GM12878 (cell line): ENCODE results near the gene SETD4. TPM values are rescaled to one million over a fixed set of nuclear protein-coding genes. Genes with fewer than 3 reads are reported as not detected.

ENCODE experiments used
- ATAC-seq: fragments of 200-7000 bp; cut with Tn5 transposase; 3 replicates; pipeline ENCODE4 v1.9.1; 2020; ENCODE audit warnings: mild to moderate bottlenecking, moderate library complexity
- BruUV-seq: library from RNA; stranded (reverse); fragments of 400-500 nt; replicated peaks from 2 replicates; lab custom pipeline; 2021; lab: Mats Ljungman, UMichigan
- CTCF ChIA-PET: fragments of 300-600 bp; sonication (Branson Sonifier 250); formaldehyde crosslinking; extraction: SDS; loops from one replicate; lab custom pipeline; 2021; ENCODE audit warnings: inconsistent platforms; lab: Yijun Ruan, JAX
- POLR2A ChIA-PET: fragments of 350-600 bp; formaldehyde crosslinking; extraction: SDS; loops from one replicate; lab custom pipeline; 2021; ENCODE audit warnings: inconsistent platforms; lab: Charles Lee
- RAD21 ChIA-PET: fragments of 300-600 bp; sonication (Branson Sonifier 250); formaldehyde crosslinking; loops from one replicate; lab custom pipeline; 2023; ENCODE audit warnings: antibody characterized with exemption; ENCODE audit not compliant: unreplicated experiment; lab: Charles Lee
- SMC1A ChIA-PET: fragments of 300-600 bp; sonication (Branson Sonifier 250); formaldehyde crosslinking; loops from one replicate; lab custom pipeline; 2023; ENCODE audit not compliant: unreplicated experiment, uncharacterized antibody; lab: Charles Lee
- DNase-seq: peaks from one replicate; pipeline ENCODE4 v3.0.0-alpha.2; 2011; ENCODE audit warnings: low read depth, low spot score
- FAIRE-seq: peaks from 3 replicates; lab custom pipeline; 2011; peaks lifted over from hg19 to GRCh38; lab: Jason Lieb, UNC
- H2AFZ ChIP-seq: 2 replicates; pipeline ENCODE4 v1.6.0; 2011; ENCODE audit warnings: low read depth, low read length, control low read depth; ENCODE audit not compliant: control insufficient read depth
- H3K27ac ChIP-seq: 2 replicates; pipeline ENCODE4 v1.5.1; 2011; ENCODE audit warnings: control low read depth; ENCODE audit not compliant: control insufficient read depth, insufficient read depth
- H3K27me3 ChIP-seq, 2 experiments: replicated peaks in 1 of 2; 2 replicates each; pipeline versions ENCODE4 v1.6.0 to v1.6.1; 2011; ENCODE audit warnings: low read length in 1 of 2; ENCODE audit not compliant: control insufficient read depth in 2 of 2, insufficient read depth in 2 of 2
- H3K36me3 ChIP-seq, 2 experiments: 2 replicates each; pipeline ENCODE4 v1.5.1; 2011; ENCODE audit warnings: low read length in 1 of 2; ENCODE audit not compliant: control insufficient read depth in 2 of 2, insufficient read depth in 2 of 2
- H3K4me1 ChIP-seq: 2 replicates; pipeline ENCODE4 v1.6.1; 2011; ENCODE audit warnings: mild to moderate bottlenecking, low read length, moderate library complexity, mixed read lengths; ENCODE audit not compliant: control insufficient read depth, insufficient read depth
- H3K4me2 ChIP-seq: 2 replicates; pipeline ENCODE4 v1.6.0; 2011; ENCODE audit warnings: control low read depth; ENCODE audit not compliant: control insufficient read depth, insufficient read depth
- H3K4me3 ChIP-seq: fragments of 200-600 bp; sonication (generic); 2 replicates; pipeline ENCODE4 v1.5.1; 2016
- H3K79me2 ChIP-seq: 2 replicates; pipeline ENCODE4 v1.6.0; 2011; ENCODE audit warnings: low read length; ENCODE audit not compliant: control insufficient read depth, insufficient read depth
- H3K9ac ChIP-seq: 2 replicates; pipeline ENCODE4 v1.8.0; 2011; ENCODE audit warnings: low read length, control low read depth, mixed read lengths; ENCODE audit not compliant: control insufficient read depth, insufficient read depth
- H3K9me3 ChIP-seq: replicated peaks from 3 replicates; pipeline ENCODE4 v1.5.1; 2011; ENCODE audit warnings: mild to moderate bottlenecking, low read length; ENCODE audit not compliant: control insufficient read depth, insufficient read depth
- H4K20me1 ChIP-seq: 2 replicates; pipeline ENCODE4 v1.6.0; 2011; ENCODE audit not compliant: control insufficient read depth, insufficient read depth
- CHD4 ChIP-seq: fragments of 200-600 bp; sonication (generic); IDR thresholded peaks from 2 replicates; pipeline ENCODE4 v1.6.1; 2016; ENCODE audit warnings: mild to moderate bottlenecking
- CUX1 ChIP-seq: IDR thresholded peaks from 2 replicates; pipeline ENCODE4 v1.6.1; 2012; ENCODE audit warnings: improper control_type of control experiment, low read depth, low read length; ENCODE audit not compliant: insufficient replicate concordance
- HCFC1 ChIP-seq: fragments of 150-350 bp; IDR thresholded peaks from 2 replicates; pipeline ENCODE4 v1.6.1; 2014; ENCODE audit warnings: low read length
- IKZF2 ChIP-seq, 2 experiments: fragments of 450-650 bp; IDR thresholded peaks; 2 replicates each; pipeline ENCODE4 v1.6.1; 2017; ENCODE audit warnings: mild to moderate bottlenecking in 2 of 2, moderate library complexity in 2 of 2
- JUND ChIP-seq: IDR thresholded peaks from 2 replicates; pipeline ENCODE4 v1.6.1; 2012; ENCODE audit warnings: low read depth, mild to moderate bottlenecking, low read length, improper control_type of control experiment, moderate library complexity
- LARP7 ChIP-seq: fragments of 450-650 bp; IDR thresholded peaks from 2 replicates; pipeline ENCODE4 v1.6.1; 2017; ENCODE audit warnings: mild to moderate bottlenecking
- NFXL1 ChIP-seq: fragments of 450-650 bp; IDR thresholded peaks from 2 replicates; pipeline ENCODE4 v1.6.1; 2017; ENCODE audit warnings: antibody characterized with exemption, mild to moderate bottlenecking, borderline replicate concordance
- PAX5 ChIP-seq: IDR thresholded peaks from 2 replicates; pipeline ENCODE4 v1.6.1; 2011; ENCODE audit warnings: low read depth, low read length, borderline replicate concordance
- RELB ChIP-seq: fragments of 450-650 bp; IDR thresholded peaks from 2 replicates; pipeline ENCODE4 v1.6.1; 2017; ENCODE audit warnings: low read depth, mild to moderate bottlenecking, moderate library complexity
- SREBF2 ChIP-seq: IDR thresholded peaks from 2 replicates; pipeline ENCODE4 v1.6.1; 2012; ENCODE audit warnings: mild to moderate bottlenecking, low read length
- STAT3 ChIP-seq: IDR thresholded peaks from 2 replicates; pipeline ENCODE4 v1.6.1; 2011; ENCODE audit warnings: low read depth, low read length, improper control_type of control experiment
- TCF3 ChIP-seq: IDR thresholded peaks from 2 replicates; pipeline ENCODE4 v1.6.1; 2012; ENCODE audit warnings: low read depth, mild to moderate bottlenecking, low read length, borderline replicate concordance; ENCODE audit not compliant: insufficient read depth
- TCF7 ChIP-seq: IDR thresholded peaks from 2 replicates; pipeline ENCODE4 v1.6.1; 2014; ENCODE audit warnings: antibody characterized with exemption, borderline replicate concordance
- ZNF592 ChIP-seq: fragments of 450-650 bp; IDR thresholded peaks from 2 replicates; pipeline ENCODE4 v1.6.1; 2017; ENCODE audit warnings: mild to moderate bottlenecking, moderate library complexity
- WGBS: methylation state at CpG from one replicate; pipeline ENCODE4 v1.1.6; 2016; ENCODE audit warnings: low lambda C conversion rate; ENCODE audit not compliant: insufficient replicate concordance, insufficient coverage; ENCODE audit errors: missing lambda C conversion rate; 5-methylcytosine and 5-hydroxymethylcytosine counted together
- in situ Hi-C: fragments of 300-500 bp; cut with MboI; formaldehyde crosslinking; loops from 9 replicates; pipeline ENCODE4 v1.14.3; 2018; ENCODE audit warnings: mixed read lengths
- intact Hi-C: fragments of 100-400 bp; cut with micrococcal nuclease; formaldehyde crosslinking; loops from one replicate; pipeline ENCODE4 v1.14.2; 2022; ENCODE audit not compliant: unreplicated experiment
- polyA plus RNA-seq, 11 experiments: library from polyadenylated mRNA; depleted of rRNA in 4 of 11; unstranded in 6 of 11; stranded (reverse) in 5 of 11; fragments of >200 nt; fragmentation: Nextera tagmentation in 4 of 11; fragmentation: Illumina TruSeq in 1 of 11; extraction: Ambion mirVana in 4 of 11; extraction: Trizol in 1 of 11; gene quantifications; 1 replicate in 1 of 11; 2 replicates in 10 of 11; pipeline versions ENCODE4 v1.2.1 to v1.2.3, GENCODE V29; 2011 to 2016; ENCODE audit warnings: inconsistent platforms in 2 of 11, missing spikeins in 2 of 11, low read depth in 1 of 11
- total RNA-seq, 4 experiments: library from RNA; depleted of rRNA in 3 of 4; stranded (reverse); fragments of >200 nt in 3 of 4; fragmentation: Illumina TruSeq in 1 of 4; extraction: Trizol in 1 of 4; gene quantifications; 2 replicates each; pipeline versions ENCODE4 v1.2.1 to v1.2.3, GENCODE V29; 2013 to 2021

SETD4 gene
- total and polyA plus RNA-seq, 10 of the 15 experiments (the other 5 are each of a cell fraction or from before 2014, with no cell fraction given) = 10.3 to 37.0 (median 18.6) TPM

GRCh38 chr21:36105327-36105842, 45.1 kb upstream of the SETD4 start:
- peaks cover 0 to 5% of the 10 kb centered on the region in 2 experiments; a peak in 2 of 4 replicates for H3K27me3 ChIP-seq
- TF ChIP-seq TCF7 (no peak), CHD4 (no peak), TCF3 (no peak), SREBF2 (no peak), NFXL1 (no peak), RELB (no peak), ZNF592 (no peak), HCFC1 (no peak), JUND (no peak), LARP7 (no peak), PAX5 (no peak), IKZF2 (IDR thresholded peaks at IDR 0.05) (no peak), CUX1 (no peak), STAT3 (no peak)

More at GRCh38 chr21:36105327-36105842, 45.1 kb upstream of the SETD4 start:
- intact Hi-C loops (no loop called here), in situ Hi-C loops (no loop called here)
- H3K4me1 ChIP-seq = peaks cover 4% of the 10 kb centered on the region; the same call in 1 of the 2 replicates
- H3K9ac ChIP-seq = no peak overlapping the region
- BruUV-seq = no TSS peak
- no peak overlapping the region for H2AFZ ChIP-seq
- POLR2A ChIA-PET = no interaction called here
- no peaks in the 10 kb centered on the region for H4K20me1 ChIP-seq
- DNase-seq = no peak
- RAD21 ChIA-PET = interaction anchor here (1.0 kb wide), 1 partner anchor 45 kb away, joined by 3 read pairs; the partner anchor contains the start of gene SETD4
- H3K9me3 ChIP-seq = no peaks in the 10 kb centered on the region
- H3K79me2 ChIP-seq = no peaks in the 10 kb centered on the region
- WGBS = 59% methylated on average over 4 of the region's 4 CpGs
- CTCF ChIA-PET = interaction anchor here (0.7 to 1.0 kb wide), 2 partner anchors 19 to 47 kb away, joined by 3 read pairs; no protein-coding TSS in a partner anchor
- no peak for FAIRE-seq
- H3K4me3 ChIP-seq = no peak overlapping the region
- ATAC-seq = no peak
- no peak overlapping the region for H3K4me2 ChIP-seq
- no peaks in the 10 kb centered on the region for H3K36me3 ChIP-seq
- H3K27ac ChIP-seq = no peak overlapping the region
- SMC1A ChIA-PET = interaction anchor here (1.5 kb wide), 1 partner anchor 58 kb away, joined by 3 read pairs; no protein-coding TSS in a partner anchor
